Hematopoietic multipotent progenitor cell treated with erythropoietin and hydrocortisone succinate and interleukin-3 and kit ligand, for 6 days (in vitro differentiated cells): Measurements from ENCODE around the gene STK32A.
"Not testable (repeated sequence)": the region's sequence is repeated elsewhere in the genome, so short reads cannot be mapped to it uniquely, and the experiment has no call there.

ENCODE experiments used
- DNase-seq: peaks from one replicate; pipeline ENCODE4 v3.0.0-alpha.2; 2015

STK32A gene

DNA sequence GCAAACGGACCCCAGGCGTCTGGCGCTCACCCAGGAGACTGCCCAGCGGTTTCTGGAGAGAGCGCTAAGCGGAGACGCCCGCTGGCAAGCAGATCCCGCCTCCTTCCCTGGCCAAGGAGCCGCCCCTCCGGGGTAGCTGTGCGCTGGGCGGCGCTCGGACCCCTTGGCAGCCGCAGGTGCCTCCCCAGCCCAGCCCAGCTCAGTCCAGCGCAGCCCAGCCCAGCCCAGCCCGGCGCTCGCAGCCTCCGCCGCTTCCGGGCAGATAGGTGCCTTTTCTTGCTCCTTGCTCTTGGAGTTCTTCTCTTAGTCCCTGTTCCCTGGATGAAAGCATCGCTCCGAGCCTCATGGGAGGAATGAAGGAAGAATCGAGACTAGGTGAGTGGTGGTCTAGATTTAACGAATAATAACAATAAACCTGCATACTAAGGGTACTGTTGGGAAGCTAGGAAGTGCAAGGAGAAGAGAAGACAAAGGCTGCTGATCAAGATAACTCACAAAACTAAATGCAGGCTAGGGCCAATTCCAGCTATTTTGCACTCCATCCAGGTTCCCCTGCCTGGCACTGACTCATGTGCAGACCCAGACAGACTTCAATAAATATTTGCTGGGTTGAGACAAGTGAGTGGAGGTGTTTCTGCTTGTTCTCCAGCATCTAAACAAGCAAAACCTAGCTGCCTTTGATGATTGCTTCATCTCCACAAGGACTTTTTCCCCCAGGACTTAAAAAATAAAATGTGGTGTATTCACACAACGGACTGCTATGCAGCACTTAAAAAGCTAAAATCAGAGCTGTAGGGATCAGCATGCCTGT lies at the start of gene STK32A:
TSS of gene STK32A (plus strand) at position 202 of the 811 bp plus-strand sequence. CDS start 4,609 bp downstream, outside the sequence.
- DNase-seq: peak; percentile 21

DNA sequence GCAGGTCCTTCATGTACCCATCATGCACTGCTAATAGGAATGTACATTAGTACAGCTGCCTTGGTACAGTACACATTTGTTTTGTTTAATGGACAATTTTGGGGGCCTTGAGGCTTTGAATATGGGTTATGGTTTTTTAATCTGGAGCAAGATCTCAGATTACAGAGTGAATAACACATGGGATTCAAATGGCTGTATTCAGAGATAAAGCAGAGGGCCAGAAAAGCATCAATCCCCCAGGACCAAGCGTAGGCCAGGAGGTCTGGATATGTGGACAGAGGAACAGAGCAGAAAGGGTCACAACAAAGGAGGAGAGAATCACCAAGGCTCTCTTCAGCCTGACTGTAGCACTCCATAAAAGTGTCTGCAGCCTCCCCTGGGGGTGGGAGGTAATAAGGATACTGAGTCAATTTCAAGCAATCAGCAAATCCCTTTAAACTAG lies 47.7 kb upstream of the STK32A start:
- DNase-seq: no peak

DNA sequence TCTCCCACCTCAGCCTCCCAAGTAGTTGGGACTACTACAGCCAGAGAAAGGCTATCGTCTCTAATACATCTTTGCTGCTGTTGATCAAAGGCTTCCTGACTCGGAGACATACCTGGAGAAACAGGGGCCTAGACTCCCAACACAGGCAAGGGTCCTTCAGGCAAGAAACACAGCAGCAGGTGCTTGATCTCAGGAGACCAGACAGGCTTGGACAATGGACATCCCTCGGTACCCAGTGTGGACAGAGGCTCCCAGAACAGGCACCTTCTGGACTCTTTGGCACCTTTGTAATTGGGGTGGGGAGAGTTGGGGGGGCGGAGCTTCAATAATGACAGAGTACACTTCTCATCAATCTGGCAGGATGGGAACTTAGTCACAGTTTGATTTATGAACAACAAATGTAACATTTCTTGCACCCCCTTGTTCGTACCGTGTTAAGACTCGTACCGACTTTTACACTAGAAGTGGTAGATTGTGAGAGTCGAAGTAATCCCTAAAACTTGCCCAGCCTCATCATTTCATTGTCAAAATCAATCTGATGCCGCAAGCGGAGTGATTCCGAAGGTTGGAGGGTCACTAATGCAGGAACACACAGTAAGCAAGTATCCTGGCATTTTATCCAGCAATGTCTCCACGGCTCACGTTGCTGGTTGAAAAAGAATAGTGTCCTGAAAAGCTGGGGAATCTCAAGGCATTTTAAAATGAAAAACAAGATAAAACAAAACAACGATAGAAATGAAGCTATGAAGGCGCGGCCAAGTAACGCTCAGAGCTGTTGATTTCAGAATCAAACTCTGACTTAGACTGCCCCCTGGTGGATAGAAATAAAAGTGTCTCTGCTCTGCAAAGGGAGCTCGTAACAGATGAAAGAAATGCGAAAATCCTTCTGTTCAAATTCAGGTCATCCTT lies 46.4 kb upstream of the STK32A start:
- peak; percentile 84 for DNase-seq

DNA sequence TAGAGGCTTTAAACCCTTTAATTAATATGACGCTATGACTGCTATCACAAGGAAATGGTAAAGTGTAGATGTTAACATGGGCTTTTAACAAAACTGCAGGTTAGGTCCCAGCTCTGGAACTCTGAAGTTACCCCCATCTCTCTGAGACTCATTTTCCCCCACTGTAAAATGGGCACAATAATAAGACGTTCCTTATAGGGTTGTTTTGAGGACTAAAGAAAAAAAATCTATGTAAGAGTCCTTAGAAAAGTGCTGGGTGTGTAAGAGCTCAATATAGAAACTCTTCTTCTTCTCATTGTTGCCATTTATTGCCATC lies 45.8 kb upstream of the STK32A start:
- no peak for DNase-seq

DNA sequence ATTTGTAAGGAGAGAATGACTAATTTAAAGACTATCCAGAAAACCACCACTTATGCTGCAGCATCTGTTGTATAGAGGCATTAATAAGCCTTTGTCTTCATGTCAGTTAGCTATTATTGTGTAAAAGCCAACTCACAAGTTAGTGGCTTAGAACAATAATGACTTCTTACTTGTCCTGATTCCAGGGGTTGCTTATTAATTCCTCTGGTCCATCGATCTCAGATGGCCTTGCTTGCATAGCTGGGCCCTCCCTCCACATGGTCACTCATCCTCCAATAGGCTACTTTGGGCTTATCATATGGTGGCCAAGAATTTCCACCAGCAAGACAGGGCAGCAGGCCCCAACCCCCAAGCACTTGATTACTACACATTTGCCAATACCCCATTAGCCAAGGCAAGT lies 44.5 kb upstream of the STK32A start:
- DNase-seq: no peak

DNA sequence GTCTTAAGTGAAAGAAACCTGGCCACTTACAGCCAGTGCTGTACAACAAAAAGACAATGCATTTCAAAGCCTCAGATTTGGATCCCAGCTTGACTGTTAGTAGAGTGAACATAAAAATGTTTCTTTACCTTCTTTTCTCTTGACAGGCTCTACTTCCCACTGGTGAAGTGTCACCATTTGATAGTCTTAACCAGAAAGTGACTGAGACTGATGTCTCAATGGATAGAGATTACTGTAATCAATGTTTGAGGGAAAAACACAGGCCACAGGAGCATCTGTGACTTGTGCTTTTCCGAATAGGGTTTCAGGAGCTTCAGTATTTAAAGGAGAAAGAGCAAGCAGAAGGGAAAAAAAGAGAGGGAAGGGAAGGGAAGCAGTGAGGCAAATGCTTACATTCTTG lies 41.7 kb upstream of the STK32A start:
- no peak for DNase-seq

DNA sequence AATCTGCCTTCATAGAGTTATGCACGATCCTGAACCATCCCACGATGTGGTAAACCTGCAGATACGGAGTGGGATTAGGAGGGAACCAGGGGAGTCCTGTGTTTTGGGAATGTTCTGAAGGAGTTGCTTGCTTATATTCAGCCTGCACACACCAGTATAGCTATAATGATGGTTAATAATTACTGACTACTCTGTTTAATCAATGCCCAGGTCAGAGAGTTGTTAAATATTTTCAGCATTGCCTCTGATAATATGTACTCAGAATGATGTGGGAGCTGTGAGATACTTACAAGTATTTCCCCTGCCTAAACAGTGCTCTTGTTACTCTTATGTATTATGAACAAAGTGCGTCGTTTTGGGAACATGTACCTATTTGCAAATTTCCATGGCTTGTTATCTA lies 34.8 kb upstream of the STK32A start:
- no peak for DNase-seq

DNA sequence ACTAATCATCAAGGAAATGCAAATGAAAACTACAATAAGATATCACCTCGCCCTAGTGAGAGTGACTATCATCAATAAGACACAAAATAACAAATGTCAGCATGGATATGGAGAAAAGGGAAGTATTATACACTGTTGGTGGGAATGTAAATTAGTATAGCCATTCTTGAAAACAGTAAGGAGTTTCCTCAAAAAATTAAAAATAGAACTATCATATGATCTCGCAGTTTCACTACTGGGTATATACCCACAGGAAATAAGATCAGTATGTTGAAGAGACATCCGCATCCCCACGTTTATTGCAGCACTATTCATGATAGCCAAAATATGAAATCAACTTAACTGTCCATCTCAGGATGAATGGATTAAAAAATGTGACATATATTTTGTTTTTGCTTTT lies 31.6 kb upstream of the STK32A start:
- DNase-seq: no peak

DNA sequence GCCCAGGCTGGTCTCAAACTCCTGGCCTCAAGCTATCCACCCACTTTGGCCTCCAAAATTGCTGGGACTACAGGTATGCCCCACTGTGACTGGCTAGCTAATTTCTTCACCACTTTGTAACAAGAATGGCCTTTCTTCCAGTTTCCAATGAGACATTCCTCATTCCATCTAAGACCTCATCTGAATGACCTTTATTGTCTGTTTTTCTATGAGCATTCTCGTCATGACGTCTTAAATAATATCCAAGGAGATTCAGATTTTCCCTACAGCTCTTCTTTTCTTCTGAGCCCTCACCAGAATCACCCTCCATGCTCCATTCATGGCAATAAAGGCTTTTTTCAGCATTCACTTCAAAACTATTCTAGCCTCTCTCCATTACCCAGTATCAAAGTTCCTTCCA lies 30.2 kb upstream of the STK32A start:
- no peak for DNase-seq

DNA sequence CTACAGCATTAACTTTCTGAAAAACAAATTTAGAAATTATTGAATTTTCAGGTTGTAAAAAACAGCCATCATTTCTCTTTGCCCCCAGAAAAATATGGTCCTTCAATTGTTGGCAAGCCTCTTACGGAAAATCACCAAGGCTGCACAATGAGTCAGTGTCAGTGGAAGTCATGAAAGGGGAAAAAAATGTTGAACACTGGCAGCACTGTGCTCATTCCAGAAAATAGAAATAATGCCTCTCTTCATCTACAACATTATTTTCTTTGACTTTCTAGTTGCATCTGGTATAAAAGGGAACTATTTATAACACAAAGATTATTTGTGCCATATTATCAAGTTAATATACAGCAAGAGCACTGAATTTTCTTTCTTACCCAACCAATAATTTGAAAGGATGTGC lies 26.7 kb upstream of the STK32A start:
- no peak for DNase-seq

DNA sequence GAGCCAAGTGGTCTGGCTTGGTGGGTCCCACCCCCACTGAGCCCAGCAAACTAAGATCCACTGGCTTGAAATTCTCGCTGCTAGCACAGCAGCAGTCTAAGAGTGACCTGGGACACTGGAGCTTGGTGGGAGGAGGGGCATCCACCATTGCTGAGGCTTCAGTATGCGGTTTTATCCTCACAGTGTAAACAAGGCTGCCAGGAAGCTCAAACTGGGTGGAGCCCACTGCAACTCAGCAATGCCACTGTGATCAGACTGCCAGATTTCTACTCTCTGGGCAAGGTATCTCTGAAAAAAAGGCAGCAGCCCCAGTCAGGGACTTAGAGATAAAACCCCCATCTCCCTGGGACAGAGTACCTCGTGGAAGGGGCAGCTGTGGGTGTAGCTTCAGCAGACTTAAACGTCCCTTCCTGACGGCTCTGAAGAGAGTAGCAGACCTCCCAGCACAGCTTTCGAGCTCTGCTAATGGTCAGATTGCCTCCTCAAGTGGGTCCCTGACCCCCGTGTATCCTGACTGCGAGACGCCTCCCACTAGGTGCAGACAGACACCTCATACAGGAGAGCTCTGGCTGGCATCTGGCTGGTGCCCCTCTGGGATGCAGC lies 18.2 kb upstream of the STK32A start:
- DNase-seq: peak; percentile 89

DNA sequence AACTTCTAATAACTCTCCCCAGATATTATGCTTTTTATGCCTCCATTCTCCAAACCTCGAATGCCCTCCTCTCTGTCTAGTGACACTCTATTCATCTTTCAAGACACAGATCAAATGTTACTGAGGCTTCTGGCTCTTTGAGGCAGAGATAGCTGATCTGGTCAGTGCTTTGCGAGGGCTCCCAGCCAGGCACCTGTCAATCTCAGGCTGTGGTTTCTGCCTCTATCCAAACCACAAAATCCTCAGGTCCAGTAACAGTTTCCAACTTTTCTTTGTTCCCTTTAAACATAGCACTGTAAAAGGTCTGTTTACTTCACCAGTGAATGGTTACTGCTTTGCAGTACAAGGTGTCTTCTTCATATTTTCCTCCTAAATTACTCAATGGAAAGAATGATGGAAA lies 11.5 kb upstream of the STK32A start:
- DNase-seq: peak; percentile 30

DNA sequence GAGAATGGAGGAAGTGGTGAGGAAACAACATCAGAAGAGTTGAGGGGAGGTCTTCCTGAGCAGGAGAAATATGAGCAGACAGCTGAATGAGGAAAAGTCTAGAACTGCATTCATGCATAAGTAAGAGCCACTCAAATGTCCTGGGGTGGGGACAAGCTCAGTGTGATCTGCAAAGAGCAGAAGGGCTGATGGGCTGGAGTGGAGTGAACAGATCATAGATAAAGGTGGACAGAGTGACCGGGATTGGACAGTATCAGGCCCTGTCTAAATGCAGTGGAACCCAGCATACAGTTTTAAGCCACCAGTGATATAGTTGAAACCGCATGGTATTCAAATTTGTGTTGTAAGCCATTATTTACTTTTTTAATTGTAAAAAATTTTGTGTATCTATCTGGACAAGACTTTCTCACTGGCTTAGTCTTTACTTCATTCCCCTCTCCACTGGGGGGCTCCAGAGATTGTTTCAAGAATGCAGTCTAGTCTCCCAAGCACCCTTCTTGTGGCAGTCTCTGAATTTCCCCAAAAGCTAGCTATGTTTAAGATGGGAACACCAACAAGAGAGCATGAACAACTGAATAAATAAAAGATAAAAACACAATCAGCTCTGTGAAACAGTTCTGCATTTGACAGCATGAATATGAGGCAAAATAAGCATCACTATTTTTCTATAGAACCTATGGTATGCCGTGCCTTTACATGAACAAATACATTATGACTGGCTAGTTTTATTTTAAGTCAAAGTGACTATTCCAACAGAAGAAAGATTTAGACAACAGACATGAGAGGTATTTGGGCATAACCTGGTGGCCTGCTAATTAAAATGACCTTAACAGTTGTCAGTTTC lies 10.7 kb upstream of the STK32A start:
- peak; percentile 60 for DNase-seq

DNA sequence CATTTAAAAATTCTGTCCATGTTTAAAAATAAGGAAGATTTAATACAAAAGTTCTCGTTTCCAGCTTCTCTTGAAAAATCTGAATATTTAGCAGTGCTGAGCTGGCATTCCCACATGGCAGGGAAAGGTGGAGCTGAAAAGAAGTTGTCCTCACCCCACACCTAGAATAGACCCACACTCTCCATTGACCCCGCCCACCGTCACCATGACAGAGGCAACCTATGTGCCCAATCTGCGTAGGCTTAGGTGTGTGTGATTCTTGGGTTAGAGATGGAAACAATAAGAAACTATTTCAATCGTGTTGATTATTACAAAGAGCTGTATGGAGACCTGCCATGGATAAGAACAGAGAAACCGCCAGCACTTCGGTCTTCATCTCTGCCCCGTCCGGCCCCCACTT lies 8.9 kb upstream of the STK32A start:
- DNase-seq: no peak

DNA sequence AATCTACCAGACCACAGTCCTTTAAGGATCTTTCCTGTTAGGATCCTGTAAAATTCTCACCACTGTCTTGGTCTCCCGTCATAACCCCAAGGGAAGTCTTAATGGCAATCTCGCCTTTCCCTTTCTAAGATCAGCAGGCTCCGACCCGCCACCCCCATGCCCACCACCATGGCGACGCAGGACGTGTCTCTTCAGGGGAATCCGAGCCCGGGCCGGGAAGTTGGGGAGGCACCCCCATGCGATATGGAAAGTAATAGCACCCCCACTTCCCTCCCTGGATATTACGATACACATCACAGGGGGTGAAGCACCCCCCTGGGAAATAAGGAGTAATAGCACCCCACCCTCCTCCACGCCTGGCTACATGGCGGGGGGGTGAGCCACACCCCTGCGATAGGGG lies 8.3 kb upstream of the STK32A start:
- no peak for DNase-seq

DNA sequence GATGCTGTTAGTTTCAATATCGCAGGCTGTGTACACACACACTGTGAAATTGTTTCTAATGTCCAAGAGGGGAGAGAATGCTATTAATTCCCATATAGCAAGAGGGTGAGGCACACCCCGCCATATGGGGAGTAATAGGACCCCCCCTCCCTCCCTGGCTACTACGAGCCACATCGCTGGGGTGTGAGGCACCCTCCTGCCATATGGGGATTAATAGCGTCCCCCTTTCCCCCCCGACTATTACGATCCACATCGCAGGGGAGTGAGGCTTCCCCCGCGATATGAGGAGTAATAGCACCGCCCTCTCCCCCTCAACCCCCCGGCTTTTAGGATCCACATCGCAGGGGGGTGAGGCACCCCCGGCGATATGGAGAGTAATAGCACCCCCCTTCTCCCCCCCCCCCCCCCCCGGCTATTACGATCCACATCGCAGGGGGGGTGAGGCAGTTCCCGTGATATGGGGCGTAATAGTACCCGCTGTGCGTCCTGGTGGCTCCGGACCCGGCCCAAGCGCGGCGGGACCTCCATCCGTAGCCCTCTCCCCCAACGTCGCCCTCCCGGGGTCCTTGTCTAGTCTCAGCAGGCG lies 494 bp upstream of the STK32A start:
- DNase-seq: no peak

DNA sequence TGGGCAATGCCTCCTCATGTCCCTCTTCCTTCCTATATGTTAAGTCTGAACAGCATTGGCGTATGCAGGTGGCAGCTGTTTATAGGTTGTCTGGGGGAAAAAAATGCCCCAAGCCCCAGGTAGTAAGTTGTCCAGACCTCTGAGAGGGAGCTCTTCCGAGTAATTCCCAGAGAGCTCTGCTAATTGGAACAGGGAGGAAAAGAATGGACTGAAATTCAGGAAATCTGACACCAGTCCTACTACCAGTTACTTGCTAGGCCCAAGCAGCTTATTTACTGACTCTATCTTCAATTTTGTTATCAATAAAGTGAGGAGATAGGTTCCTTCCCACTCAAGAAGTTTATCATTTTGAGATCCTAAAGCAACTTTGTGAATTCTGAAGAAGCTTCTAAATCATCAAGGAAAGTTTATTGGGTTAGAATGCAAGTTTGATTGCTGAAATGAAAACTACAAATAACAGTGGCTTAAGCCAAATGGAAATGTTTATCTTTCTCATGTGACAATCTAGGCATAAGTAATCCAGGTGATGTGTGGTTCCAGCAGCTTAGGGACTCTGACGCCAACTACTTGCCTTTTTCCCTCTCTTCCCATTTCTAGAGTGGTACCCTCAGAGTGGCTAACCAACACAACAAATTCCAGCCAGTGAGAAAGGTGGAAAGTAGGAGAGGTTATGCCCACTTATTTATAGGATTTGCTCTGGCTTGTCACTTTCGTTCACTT lies 5.6 kb downstream of the STK32A start:
- no peak for DNase-seq

DNA sequence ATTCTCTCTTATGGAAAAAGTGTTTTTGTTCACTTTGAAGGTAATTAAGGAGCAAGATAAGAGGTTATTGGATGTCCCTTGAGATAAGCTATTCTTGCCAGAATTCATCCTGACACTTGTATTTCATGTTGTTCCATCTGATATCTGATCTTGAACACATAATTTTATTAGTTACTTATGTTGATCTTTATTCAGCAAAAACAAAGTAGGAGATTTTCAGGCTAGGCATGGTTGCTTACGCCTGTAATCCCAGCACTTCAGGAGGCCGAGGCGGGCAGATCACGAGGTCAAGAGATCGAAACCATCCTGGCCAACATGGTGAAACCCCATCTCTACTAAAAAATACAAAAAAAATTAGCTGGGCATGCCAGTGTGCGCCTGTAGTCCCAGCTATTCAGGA lies 8.4 kb downstream of the STK32A start:
- DNase-seq: not testable (repeated sequence)

DNA sequence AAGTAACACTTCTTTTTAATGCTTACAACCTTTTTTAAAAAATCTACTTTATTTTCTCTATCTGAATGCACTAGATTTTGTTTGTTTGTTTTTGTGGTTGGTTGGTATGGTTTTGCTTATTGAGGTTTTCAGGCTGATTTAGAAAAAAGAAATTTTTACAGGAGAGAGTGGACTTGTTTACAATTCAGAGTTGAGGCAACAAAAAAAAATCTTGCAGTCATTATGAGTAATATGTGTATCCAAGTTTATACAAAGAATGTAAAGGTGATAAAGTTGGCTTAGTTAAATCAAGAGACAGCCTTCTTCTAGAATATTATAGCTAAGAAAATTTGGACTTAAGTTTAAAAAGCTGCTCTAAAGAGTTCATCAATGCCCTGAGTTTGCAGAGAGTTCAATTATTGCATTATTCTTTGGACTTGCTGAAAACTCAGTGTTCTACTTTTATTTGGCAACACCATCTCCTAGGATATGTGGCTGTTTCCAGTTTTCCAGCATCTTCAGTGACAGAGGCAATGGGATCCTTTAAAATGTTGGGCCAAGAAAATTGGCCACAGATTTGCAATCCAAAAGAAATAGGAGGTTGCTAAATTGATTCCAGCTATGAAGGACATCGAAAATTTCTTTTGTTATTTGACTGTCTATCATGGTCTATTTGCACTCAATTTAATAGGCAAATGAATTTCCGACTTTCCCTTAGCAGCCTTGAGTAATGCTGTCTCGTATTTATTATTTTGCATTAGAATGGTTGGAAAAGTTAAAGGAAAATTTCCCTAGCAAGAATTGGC lies 10.7 kb downstream of the STK32A start:
- DNase-seq: no peak

DNA sequence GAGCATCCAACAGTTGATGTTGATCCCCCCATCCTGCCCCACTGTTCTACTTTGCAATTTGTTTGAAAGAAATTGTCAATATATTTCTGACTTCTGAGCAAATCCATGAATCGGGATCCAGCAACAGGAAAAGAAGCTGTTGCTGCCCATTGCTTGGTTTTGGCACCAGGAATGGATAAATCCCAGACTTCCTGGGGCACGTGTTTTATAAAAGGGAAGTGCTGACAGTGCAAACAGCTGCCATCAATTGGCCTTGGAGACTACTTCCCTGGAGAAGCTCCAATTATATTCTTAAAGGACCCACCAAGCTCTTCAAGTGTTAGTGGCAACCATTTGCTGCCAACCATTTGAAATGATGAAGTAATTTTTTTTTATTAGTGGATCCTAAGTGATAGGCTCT lies 13.7 kb downstream of the STK32A start:
- no peak for DNase-seq

DNA sequence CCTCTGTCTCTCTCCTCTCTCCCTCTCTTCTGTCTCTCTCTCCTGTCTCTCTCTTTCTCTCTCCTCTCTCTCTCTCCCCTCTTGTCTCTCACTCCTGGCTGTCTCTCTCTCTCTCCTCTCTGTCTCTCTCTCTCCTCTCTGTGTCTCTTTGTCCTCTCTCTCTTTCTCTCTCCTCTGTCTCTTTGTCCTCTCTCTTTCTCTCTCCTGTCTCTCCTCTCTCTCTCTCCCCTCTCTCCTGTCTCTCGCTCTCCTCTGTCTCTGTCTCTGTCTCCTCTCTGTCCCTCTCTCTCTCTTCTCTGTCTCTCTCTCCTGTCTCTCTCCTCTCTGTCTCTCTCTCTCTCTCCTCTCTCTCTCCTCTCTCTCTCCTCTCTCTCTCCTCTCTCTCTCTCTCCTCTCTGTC lies 25.0 kb downstream of the STK32A start:
- no peak for DNase-seq
